ENCODE measurements around the gene ANTXR1. TPM values are rescaled to one million over a fixed set of nuclear protein-coding genes. Genes with fewer than 3 reads are reported as not detected.

The ANTXR1 gene
- 23.8 and 24.5 TPM in 2 replicates for total RNA-seq

GRCh38 chr2:69013142-69013839 lies at the start of gene ANTXR1:
TSS of gene ANTXR1 (plus strand) at chr2:69013179. CDS start at chr2:69013500, 321 bp downstream.

GRCh38 chr2:68974251-68974650 lies 38.7 kb upstream of the ANTXR1 start, which contains the start of gene GKN1:
TSS of gene GKN1 (plus strand) at chr2:68974636. CDS start at chr2:68974678, 42 bp downstream.

Other genes starting within 250 kb of the ANTXR1 start
- not detected in 2 replicates for gene BMP10, start 141.8 kb upstream of the ANTXR1 start, total RNA-seq
- gene GKN2, start 60.3 kb upstream of the ANTXR1 start, total RNA-seq: not detected in 2 replicates
- gene GKN1, start 38.5 kb upstream of the ANTXR1 start, total RNA-seq: not detected in 2 replicates

Measured in bronchus fibroblast of lung (primary cell).